Fibroblast of the aortic adventitia (primary cell): ENCODE data around the gene FAM216A. TPM values are rescaled to one million over a fixed set of nuclear protein-coding genes. Genes with fewer than 3 reads are reported as not detected.
A peak's percentile ranks its signal among the peaks of the same experiment; 100 is the strongest.

Experiments used
- DNase-seq: peaks from one replicate; pipeline ENCODE4 v3.0.0-alpha.2; 2010; ENCODE audit warnings: low read depth
- H3K4me3 ChIP-seq: 2 replicates; pipeline ENCODE4 v1.5.1; 2011; ENCODE audit warnings: low read depth, mild to moderate bottlenecking, control low read depth, low read length, moderate library complexity
- total RNA-seq: library from RNA; depleted of rRNA; stranded (reverse); fragments of >200 nt; gene quantifications from 2 replicates; pipeline ENCODE4 v1.2.3, GENCODE V29; 2012; ENCODE audit warnings: low replicate concordance
- TF ChIP-seq, protein P1 (sequence below): IDR thresholded peaks from 2 replicates; pipeline ENCODE4 v1.5.1; 2011; ENCODE audit warnings: mild to moderate bottlenecking, low read length, control low read depth, inconsistent platforms; ENCODE audit not compliant: insufficient read depth

Gene FAM216A
- total RNA-seq, 1 donor: 17.4 TPM

DNA sequence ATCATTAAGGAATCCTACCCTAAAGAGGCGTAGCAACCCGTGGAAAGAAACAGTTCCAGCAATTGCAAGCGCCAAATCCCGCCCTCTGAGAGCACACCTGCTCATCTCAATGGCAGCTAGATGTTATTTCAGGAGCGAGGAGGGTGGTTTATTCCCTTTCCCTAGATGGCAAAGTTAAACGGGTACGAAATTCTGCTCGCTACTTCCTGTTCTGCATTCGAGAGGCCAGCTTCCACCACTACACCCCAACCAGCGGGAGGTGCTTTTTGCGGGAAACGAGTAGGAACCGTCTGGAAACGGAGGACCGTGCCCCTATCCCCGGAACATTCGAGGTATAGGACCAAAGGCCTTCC is 32.7 kb downstream of the FAM216A start:
- H3K4me3 ChIP-seq: peak overlapping the region; percentile 90
- DNase-seq: peak; percentile 28
- TF ChIP-seq, protein P1, sequence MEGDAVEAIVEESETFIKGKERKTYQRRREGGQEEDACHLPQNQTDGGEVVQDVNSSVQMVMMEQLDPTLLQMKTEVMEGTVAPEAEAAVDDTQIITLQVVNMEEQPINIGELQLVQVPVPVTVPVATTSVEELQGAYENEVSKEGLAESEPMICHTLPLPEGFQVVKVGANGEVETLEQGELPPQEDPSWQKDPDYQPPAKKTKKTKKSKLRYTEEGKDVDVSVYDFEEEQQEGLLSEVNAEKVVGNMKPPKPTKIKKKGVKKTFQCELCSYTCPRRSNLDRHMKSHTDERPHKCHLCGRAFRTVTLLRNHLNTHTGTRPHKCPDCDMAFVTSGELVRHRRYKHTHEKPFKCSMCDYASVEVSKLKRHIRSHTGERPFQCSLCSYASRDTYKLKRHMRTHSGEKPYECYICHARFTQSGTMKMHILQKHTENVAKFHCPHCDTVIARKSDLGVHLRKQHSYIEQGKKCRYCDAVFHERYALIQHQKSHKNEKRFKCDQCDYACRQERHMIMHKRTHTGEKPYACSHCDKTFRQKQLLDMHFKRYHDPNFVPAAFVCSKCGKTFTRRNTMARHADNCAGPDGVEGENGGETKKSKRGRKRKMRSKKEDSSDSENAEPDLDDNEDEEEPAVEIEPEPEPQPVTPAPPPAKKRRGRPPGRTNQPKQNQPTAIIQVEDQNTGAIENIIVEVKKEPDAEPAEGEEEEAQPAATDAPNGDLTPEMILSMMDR: no peak

DNA sequence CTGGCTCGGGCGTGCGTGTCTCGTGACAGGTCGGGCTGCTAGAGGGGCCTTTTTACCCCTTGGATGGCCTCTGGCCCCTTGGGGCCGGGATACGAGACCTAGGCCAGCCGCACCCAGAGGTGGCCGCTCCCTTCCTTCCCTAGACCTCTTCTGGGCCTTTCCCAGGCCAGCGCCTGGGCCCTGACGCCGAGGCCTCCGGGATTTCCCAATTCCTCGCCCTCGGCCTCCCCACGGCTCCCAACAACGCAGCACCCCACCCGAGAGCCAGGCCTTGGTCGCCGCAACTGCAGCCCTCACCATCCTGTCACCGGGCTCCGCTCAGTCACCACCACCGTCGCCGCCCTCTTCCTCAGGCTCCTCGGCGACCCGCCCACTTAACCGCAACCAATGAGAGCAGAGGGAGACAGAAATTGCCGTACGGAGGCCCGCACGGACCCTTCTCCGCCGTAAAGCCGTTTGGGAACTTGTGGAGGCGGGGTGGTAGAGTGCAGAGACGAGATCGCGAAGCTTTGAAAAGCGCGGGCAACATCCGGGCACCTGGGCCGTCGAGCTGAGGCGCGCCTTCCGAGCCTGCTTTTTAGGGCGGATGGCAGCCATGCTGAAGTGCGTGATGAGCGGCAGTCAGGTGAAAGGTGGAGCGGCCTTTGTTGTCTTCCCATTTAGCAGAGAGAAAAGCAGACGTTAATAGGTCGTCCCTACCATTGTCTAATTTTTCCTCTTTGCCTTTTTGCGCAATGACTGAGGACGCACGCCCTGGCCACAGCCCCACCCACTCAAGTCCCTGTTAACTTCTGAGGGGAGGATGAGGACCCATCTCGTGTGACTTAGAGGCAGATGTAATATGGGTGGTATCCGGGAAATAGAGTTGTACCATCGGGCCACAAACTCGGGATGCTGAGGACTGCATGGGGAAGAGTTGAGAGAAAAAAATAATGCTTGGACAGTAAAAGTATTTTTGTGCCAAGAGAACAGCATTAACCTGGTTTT is 33.4 kb downstream of the FAM216A start, which contains the start of the genes RAD9B and VPS29:
Gene RAD9B (plus strand): TSS at position 580 of the 987 bp plus-strand sequence. CDS start 7 bp downstream, at position 587.
Gene VPS29 (minus strand): TSS at position 360 of the 987 bp plus-strand sequence. CDS start 60 bp downstream, at position 300.
- peak; percentile 98 for DNase-seq
- TF ChIP-seq, protein P1: no peak
- peak within 1 kb of the TSS; percentile 90 for H3K4me3 ChIP-seq

DNA sequence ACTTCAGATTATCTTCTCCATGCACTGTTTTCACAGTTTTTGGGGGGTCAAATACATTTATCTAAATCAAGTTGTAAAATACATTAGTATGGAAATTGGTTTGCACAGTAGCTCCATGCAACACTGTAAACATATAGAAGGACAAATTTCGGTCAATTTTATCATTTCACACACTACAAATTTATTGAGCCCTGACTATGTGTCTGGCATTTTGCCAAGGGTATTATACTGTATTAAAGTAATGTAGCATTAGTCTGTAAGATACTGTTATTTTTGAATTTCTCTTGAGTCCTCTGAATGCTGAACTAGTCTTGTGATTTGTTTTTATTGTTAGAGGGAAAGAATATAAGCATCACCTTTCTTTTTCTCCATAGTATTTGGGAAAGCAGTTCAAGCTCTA is 34.8 kb downstream of the FAM216A start:
- DNase-seq: no peak
- no peak overlapping the region for H3K4me3 ChIP-seq
- TF ChIP-seq, protein P1: no peak

DNA sequence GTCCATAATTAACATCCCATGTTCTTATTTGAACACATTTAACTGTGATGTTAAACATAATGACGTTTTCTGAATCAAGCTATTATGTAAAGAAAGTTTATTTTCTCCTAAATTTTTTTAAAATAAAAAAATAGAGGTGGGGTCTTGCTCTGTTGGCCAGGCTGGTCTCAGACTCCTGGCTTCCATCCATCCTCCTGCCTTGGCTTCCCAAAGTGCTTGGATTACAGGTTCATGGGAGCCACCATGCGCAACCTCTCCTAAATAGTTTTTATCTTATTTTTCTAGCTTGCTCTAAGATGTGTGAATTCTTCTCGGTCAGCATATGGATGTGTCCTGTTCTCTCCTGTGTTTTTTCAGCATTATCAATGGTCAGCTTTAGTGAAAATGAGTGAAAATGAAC is 36.7 kb downstream of the FAM216A start:
- no peak overlapping the region for H3K4me3 ChIP-seq
- TF ChIP-seq, protein P1: no peak
- no peak for DNase-seq

DNA sequence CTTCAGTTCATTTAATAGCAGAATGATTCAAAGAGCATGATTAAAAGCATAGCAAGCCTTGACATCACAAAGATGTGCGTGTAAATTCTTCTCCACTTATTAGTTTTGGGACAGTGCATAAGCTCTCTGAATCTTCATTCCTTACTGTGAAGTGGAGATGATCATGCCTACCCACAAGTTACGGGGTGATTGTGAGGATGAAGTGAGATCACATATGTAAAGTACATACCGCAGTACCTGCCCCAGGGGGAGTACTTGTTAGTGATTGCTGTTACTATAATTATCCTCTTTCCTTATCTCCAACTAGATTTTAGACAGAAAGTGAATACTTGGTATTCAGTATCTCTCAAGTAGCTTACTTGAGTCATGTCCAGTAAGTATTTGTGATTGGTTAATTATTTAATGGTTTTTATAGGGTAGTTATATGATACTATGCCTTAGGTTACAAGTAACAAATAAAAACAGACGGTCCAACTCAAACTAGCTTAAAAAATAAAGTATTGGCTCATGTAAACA is 39.5 kb downstream of the FAM216A start:
- TF ChIP-seq, protein P1: no peak
- H3K4me3 ChIP-seq: no peak overlapping the region
- no peak for DNase-seq

DNA sequence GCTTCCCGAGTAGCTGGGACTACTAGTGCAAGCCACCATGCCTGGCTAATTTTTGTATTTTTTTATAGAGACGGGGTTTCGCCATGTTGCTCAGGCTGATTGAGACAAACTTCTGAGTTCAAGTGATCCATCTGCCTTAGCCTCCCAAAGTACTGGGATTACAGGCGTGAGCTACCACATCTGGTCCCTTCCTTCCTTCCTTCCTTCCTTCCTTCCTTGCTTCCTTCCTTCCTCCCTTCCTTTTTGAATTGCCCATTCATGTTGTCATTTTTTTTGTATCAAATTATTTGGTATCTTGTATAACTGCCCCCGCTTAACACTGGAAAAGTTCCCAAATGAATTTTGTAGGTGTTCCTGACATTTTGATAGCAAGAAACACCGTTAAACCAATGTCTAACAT is 45.2 kb downstream of the FAM216A start:
- TF ChIP-seq, protein P1: no peak
- no peak overlapping the region for H3K4me3 ChIP-seq
- DNase-seq: no peak
